Measurements from ENCODE around the gene DTNB.

- TF ChIP-seq POLR2AphosphoS5 (IDR thresholded peaks at IDR 0.05) (no peak), CTCF (IDR thresholded peaks at IDR 0.05) (no peak), POLR2A (IDR thresholded peaks at IDR 0.05; ENCODE audit: low read depth) (no peak)
Measured at GRCh38 chr2:25421820-25422411, 251.5 kb downstream of the DTNB start.

All from esophagus muscularis mucosa (tissue), 3 donors.